HG02623 (cell line): Measurements from ENCODE around the gene GTF2A1L.
"Not testable (repeated sequence)": the region's sequence is repeated elsewhere in the genome, so short reads cannot be mapped to it uniquely, and the experiment has no call there.

ENCODE experiments used
- ATAC-seq: cut with Tn5 transposase; IDR thresholded peaks from one replicate; pipeline ENCODE4 v1.9.1; 2021; ENCODE audit warnings: moderate library complexity; ENCODE audit not compliant: unreplicated experiment

Gene GTF2A1L

GRCh38 chr2:48605482-48606175 lies 12.0 kb upstream of the GTF2A1L start:
- no peak for ATAC-seq

DNA sequence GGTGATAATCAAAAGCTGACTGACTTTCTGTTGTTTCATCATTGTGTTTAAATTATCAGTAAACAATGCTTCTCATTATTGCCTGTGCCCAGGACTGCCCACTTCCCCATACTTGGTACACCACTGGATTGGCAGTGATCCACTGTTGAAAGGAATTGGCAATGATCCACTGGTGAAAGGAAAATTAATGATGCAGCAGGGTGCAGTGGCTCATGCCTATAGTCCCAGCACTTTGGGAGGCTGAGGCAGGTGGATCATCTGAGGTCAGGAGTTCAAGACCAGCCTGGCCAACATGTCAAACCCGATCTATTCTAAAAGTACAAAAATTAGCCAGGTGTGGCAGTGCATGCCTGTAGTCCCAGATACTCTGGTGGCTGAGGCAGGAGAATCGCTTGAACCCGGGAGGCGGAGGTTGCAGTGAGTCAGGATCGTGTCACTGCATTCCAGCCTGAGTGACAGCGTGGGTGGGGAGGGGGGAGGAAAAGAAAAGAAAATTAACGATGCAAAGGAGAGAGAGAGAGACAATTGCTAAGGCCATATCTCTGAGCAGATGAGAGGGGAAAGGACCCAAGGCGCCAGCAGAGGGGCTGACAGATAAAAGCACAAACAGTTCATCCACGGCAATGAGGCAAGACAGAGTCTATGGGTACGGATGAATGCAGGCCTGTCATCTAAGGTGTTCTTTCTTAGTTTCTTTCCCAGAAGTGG lies 10.2 kb upstream of the GTF2A1L start:
- ATAC-seq: no peak

DNA sequence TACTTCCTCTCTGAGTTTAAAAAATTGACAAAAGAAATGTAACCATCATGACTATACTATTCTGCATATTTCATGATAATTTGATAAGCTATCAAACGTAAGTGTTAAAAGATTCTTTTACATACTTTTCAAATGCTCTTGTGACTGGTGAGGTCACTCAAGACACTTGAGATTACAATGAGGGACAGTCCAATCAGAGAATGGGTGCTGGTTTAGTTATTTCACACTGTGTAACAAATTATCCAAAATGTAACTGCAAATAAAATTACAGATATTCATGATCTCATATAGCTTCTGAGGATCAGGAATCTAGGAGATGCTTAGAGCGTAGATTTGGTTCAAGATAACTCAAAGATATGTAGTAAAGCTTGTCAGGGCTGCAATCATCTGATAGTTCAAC lies 4.4 kb upstream of the GTF2A1L start:
- no peak for ATAC-seq

- ATAC-seq: not testable (repeated sequence)
These were observed 3.1 kb upstream of the GTF2A1L start for GRCh38 chr2:48614581-48614980.

- ATAC-seq: no peak
These were observed 1.9 kb downstream of the GTF2A1L start for GRCh38 chr2:48619526-48619925.

DNA sequence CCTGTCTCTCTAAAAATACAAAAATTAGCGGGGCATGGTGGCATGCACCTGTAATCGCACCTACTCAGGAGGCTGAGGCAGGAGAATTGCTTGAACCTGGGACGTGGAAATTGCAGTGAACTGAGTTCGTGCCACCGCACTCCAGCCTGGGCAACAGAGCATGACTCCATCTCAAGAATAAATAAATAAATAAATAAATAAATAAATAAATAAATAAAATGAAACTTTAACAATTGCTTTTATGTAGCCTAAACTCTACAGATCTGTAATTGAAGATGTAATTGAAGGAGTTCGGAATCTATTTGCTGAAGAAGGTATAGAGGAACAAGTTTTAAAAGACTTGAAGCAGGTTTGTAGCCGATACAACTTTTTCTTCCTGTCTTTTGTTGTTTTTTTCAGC lies 2.9 kb downstream of the GTF2A1L start:
- ATAC-seq: no peak

DNA sequence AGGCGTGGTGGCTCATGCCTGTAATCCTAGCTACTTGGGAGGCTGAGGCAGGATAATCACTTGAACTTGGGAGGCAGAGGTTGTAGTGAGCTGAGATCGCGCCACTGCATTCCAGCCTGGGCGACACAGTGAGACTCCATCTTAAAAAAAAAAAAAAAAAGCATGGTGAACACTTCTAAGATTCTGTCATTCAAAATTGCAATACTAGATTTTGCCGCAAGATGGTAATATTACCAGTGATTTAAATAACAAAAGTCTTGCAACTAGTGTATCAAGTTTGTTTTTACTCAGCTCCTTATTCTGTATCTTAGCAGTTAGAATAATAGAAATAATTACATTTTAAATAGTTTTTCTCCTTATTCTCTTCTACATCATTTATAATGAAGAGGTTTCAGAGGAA lies 5.0 kb downstream of the GTF2A1L start:
- ATAC-seq: not testable (repeated sequence)

- no peak for ATAC-seq
These were observed 7.0 kb downstream of the GTF2A1L start for GRCh38 chr2:48624696-48625095.

DNA sequence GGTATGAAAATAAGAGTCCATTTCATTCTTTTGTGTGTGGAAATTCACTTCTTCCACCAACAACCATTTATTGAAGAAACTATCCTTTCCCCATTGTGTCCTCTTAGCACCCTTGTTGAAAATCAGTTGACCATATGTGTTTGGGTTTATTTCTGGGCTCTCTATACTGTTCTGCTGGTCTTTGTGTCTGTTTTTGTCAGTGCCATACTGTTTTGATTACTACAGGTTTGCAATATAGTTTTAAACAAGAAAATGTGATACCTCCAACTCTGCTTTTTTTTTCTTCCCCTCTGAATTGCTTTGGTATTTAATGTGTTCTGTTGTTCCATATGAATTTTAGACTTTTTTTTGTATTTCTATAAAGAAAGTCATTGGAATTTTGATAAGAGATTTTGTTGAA lies 8.4 kb downstream of the GTF2A1L start:
- no peak for ATAC-seq

DNA sequence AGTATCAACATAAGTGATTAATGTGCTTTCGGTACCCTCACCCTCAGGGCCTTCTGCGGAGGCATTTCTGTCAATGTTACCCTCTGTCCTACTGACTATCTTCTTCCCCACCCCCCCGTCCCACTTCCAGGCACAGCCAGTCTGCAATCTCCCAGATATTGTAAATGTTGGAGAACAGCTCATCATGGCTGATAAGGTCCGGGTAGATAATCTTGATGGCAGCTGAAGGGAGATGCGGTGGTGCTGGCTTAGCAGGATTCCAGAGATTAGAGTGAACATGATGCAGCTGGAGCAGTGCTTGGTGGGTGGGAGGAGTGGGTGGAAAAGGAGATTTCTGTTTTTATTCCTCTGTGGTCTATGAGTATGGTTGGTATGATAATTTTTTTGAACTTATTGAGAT lies 15.5 kb downstream of the GTF2A1L start:
- no peak for ATAC-seq

DNA sequence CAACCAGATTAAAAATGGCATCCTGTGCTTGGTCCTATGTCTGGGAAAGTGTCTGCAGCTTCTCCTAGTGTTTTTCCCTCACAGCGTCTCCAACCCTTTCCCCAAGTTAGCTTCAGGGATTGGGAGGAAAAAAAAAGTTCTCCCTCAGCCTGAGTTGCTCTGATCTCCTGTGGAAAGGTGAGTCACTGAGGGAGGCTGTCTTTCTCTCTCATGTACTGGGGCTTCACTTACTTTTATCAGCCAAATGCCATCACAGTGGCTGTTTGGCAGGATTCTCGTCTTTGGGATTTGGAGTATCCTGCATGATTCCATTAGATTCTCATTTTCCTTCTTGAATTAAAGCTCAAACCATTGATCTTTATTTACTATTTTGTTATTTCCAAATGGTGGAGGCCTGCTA lies 18.1 kb downstream of the GTF2A1L start:
- ATAC-seq: no peak

- no peak for ATAC-seq
These were observed 20.6 kb downstream of the GTF2A1L start for GRCh38 chr2:48638261-48638660.

- no peak for ATAC-seq
These were observed 33.6 kb downstream of the GTF2A1L start for GRCh38 chr2:48651158-48651790.

- peak; percentile 87 for ATAC-seq
These were observed 51.3 kb downstream of the GTF2A1L start for GRCh38 chr2:48668992-48669391.

GRCh38 chr2:48673581-48673980 lies 55.9 kb downstream of the GTF2A1L start:
- ATAC-seq: no peak

DNA sequence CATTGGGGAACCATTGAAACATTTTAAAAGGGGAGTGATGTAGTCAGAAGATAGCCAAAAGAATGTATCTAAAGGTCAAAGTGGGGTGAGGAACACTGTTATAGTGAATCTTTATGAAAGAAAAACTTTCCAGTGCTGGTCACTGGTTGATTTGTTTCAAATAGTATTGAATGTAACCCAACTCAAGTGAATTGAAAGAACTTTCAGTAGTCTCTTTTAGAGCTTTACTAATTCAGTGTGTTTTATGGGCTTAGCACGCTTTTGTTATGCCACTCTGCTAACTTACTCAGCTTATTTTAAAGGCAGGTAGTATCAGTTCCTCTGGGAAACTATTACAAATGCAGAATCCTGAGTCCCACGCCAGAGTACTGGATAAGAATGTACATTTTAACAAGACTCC lies 57.3 kb downstream of the GTF2A1L start:
- ATAC-seq: no peak

GRCh38 chr2:48677450-48677849 lies 59.8 kb downstream of the GTF2A1L start:
- ATAC-seq: no peak

DNA sequence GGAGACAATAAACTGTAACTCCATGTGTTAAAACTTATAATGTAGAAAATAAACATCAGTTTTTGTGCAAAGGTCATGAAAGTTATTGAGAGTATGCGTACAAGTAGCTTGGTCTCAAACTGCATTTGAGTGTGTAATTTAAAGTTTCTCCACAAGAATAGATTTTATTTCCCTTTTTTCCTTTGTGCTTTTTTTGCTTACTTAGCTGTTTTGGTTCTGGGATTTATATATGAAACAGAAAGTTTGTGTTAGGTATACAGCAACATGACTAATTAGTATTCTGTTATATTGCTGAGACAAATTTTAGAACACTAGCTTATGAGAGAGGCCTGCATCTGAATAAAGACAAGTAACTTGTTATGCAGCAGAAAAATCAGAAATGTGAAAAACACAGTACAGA lies 67.5 kb downstream of the GTF2A1L start:
- no peak for ATAC-seq

GRCh38 chr2:48691935-48692691 lies 74.5 kb downstream of the GTF2A1L start:
- no peak for ATAC-seq

- ATAC-seq: no peak
These were observed 75.4 kb downstream of the GTF2A1L start for GRCh38 chr2:48693066-48693465.

- no peak for ATAC-seq
These were observed 76.0 kb downstream of the GTF2A1L start for GRCh38 chr2:48693645-48694044.
